ENCODE measurements around the gene AOX1. TPM values are rescaled to one million over a fixed set of nuclear protein-coding genes. Genes with fewer than 3 reads are reported as not detected.

The AOX1 gene
- total RNA-seq, 2 experiments from 2014 or later = not detected

DNA sequence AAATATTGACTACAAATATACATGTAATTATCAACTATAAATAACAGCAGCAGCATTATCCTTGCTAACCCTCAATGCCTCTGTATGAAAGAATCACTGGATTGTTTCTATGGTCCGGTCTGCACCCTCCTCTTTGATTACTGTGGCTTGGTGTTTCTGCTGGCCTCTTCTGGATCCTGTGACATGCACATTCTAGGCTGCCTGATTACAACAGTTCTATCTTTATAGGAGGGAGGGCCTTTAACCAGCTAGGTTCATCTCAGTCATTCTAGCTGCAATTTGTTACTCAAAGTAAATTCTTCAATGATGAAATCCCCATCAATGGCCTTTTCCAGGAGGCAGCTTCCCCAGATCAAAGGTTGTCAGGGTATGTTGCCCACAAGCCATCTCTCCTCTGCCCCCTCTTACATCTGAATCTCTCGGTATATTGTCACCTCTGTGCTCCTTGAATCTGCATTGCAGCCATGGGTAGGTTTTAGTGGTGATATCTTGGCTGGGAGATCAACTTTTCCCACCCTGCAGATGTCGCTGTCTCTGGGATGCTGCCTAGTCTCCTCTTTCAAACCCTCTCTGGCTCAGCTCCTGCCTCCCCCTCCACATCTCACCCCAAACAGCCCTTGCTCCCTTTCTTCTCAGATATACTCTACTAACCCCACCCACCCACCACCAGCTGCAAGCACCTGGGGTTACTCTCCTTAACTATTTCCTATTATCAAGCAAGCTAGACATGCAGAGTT, 119.7 kb downstream of the AOX1 start:
- H3K36me3 ChIP-seq (ENCODE audit: insufficient read depth, low read length) = no peaks in the 10 kb centered on the region
- H3K36me3 Mint-ChIP-seq (ENCODE audit: low read depth) = no peaks in the 10 kb centered on the region
- H3K4me3 ChIP-seq (ENCODE audit: low read length) = no peak overlapping the region
- ChIA-PET CTCF (interaction anchor here (1.1 kb wide), 1 partner anchor 129 kb away, joined by 4 read pairs; no protein-coding TSS in a partner anchor), POLR2A (interaction anchor here (1.3 kb wide), 1 partner anchor 159 kb away, joined by 3 read pairs; the partner anchor contains the start of gene CLK1)
- DNase-seq (no peak), ATAC-seq (ENCODE audit: poor library complexity) (no peak)
- no peak overlapping the region for H3K27ac Mint-ChIP-seq
- H3K4me1 Mint-ChIP-seq (ENCODE audit: low read depth) = no peaks in the 10 kb centered on the region
- no peaks in the 10 kb centered on the region for H3K4me1 ChIP-seq (ENCODE audit: insufficient read depth, low read length)
- no peak overlapping the region for H3K4me3 Mint-ChIP-seq
- no peaks in the 10 kb centered on the region for H3K27me3 ChIP-seq (ENCODE audit: control insufficient read depth in 1 of 2, insufficient read depth in 2 of 2, low read length in 2 of 2)
- H3K9me3 ChIP-seq (ENCODE audit: control insufficient read depth in 1 of 2, insufficient read depth in 1 of 2, low read length in 2 of 2) = no peaks in the 10 kb centered on the region
- peaks cover 5% of the 10 kb centered on the region for H3K27me3 Mint-ChIP-seq
- TF ChIP-seq, protein P1, sequence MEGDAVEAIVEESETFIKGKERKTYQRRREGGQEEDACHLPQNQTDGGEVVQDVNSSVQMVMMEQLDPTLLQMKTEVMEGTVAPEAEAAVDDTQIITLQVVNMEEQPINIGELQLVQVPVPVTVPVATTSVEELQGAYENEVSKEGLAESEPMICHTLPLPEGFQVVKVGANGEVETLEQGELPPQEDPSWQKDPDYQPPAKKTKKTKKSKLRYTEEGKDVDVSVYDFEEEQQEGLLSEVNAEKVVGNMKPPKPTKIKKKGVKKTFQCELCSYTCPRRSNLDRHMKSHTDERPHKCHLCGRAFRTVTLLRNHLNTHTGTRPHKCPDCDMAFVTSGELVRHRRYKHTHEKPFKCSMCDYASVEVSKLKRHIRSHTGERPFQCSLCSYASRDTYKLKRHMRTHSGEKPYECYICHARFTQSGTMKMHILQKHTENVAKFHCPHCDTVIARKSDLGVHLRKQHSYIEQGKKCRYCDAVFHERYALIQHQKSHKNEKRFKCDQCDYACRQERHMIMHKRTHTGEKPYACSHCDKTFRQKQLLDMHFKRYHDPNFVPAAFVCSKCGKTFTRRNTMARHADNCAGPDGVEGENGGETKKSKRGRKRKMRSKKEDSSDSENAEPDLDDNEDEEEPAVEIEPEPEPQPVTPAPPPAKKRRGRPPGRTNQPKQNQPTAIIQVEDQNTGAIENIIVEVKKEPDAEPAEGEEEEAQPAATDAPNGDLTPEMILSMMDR (IDR thresholded peaks at IDR 0.05) = no peak
- intact Hi-C loops (cut with DNase I, micrococcal nuclease) = no loop called here
- H3K9me3 Mint-ChIP-seq = no peaks in the 10 kb centered on the region
- no peak overlapping the region for H3K27ac ChIP-seq (ENCODE audit: low read depth in 1 of 2, low read length in 2 of 2)

DNA sequence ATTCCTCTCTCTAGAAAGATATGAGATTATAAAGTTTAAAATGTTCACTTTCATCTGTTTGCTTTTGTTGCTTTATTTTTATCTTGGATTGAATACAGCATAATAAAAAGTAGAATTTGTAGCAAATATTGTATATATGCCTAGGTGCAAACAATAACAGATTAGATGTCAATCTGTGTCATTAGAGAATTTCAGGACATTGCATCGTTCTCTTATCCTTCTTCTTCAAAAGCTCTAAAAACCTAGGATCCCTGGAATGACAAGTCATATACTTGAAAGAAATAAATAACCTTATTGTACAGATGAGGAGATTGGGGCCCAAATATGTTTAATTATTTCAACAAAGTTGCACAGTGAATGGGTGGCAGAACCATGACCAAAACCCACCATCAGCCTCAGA, 123.1 kb downstream of the AOX1 start:
- Histone ChIP-seq H3K9me3 (ENCODE audit: control insufficient read depth in 1 of 2, insufficient read depth in 1 of 2, low read length in 2 of 2) (no peaks in the 10 kb centered on the region), H3K4me3 (ENCODE audit: low read length) (no peak overlapping the region), H3K4me1 (ENCODE audit: insufficient read depth, low read length) (peaks cover 9% of the 10 kb centered on the region), H3K27me3 (ENCODE audit: control insufficient read depth in 1 of 2, insufficient read depth in 2 of 2, low read length in 2 of 2) (no peaks in the 10 kb centered on the region), H3K27ac (ENCODE audit: low read depth in 1 of 2, low read length in 2 of 2) (no peak overlapping the region), H3K36me3 (ENCODE audit: insufficient read depth, low read length) (no peaks in the 10 kb centered on the region)
- ATAC-seq (ENCODE audit: poor library complexity) (no peak), DNase-seq (no peak)
- CTCF ChIA-PET = no interaction called here
- Mint-ChIP-seq H3K27me3 (no peaks in the 10 kb centered on the region), H3K4me1 (ENCODE audit: low read depth) (peaks cover 13% of the 10 kb centered on the region), H3K9me3 (no peaks in the 10 kb centered on the region), H3K4me3 (no peak overlapping the region), H3K36me3 (ENCODE audit: low read depth) (no peaks in the 10 kb centered on the region), H3K27ac (no peak overlapping the region)
- TF ChIP-seq, protein P1 (IDR thresholded peaks at IDR 0.05) = no peak
- intact Hi-C loops (cut with DNase I, micrococcal nuclease) = no loop called here
- POLR2A ChIA-PET = no interaction called here

DNA sequence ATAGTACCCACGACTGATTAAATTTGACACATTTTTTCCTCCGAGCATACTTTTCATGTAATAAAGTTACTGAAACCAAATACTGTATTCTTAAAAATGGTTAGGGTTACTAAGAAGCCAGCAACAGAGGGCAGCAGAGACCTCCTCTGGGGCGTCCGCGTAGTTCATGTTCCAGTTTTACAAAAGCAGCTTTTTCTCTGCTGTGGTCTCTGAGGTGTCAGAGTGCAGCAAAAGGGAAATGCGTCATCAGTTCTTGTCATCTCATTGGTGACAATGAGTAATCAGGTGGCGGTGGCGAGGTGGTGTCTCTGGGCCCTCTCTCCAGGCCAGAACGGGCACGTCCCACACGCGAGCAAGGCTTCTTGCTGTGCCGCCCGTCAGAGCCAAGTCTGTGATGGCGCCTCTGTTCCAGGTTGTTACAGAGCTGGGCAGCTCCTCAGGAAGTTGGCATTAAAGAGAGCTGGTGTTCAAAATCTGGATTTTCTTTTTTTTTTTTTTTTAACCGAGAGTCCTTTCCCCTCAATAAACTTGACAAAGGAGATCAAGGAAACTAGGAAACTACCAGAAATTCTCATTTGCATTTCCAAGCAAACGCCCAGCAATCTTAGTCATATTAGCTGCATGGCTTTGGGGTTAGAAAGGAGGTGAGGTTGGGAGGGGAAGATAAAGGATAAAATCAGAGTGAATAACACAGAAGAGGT, 127.3 kb downstream of the AOX1 start:
- Histone ChIP-seq H3K27ac (ENCODE audit: low read depth in 1 of 2, low read length in 2 of 2) (peak overlapping the region; percentile 81 to 95), H3K4me1 (ENCODE audit: insufficient read depth, low read length) (peaks cover 9% of the 10 kb centered on the region), H3K27me3 (ENCODE audit: control insufficient read depth in 1 of 2, insufficient read depth in 2 of 2, low read length in 2 of 2) (no peaks in the 10 kb centered on the region), H3K4me3 (ENCODE audit: low read length) (peak overlapping the region; percentile 33), H3K9me3 (ENCODE audit: control insufficient read depth in 1 of 2, insufficient read depth in 1 of 2, low read length in 2 of 2) (no peaks in the 10 kb centered on the region), H3K36me3 (ENCODE audit: insufficient read depth, low read length) (no peaks in the 10 kb centered on the region)
- intact Hi-C loops (cut with DNase I, micrococcal nuclease) = loop anchor here (1.0 to 10.0 kb wide), 17 partner anchors 22 to 1072 kb away; partner anchors contain the start of genes NIF3L1 (in 2 of the 2), PPIL3 (in 2 of the 2), SGO2 (in 2 of the 2) and ALS2 (in 1 of the 2)
- no peaks in the 10 kb centered on the region for H3K9me3 Mint-ChIP-seq
- DNase-seq = peak; percentile 84 to 98 (median 88)
- peak; percentile 96 for ATAC-seq (ENCODE audit: poor library complexity)
- ChIA-PET POLR2A (interaction anchor here (0.6 to 2.3 kb wide), 28 partner anchors 9 to 739 kb away, joined by 3 to 55 read pairs (median 4); partner anchors contain the start of genes BZW1, CLK1, KCTD18 and NDUFB3), CTCF (interaction anchor here (0.6 to 1.7 kb wide), 32 partner anchors 9 to 519 kb away, joined by 3 to 12 read pairs (median 4); partner anchors contain the start of genes BZW1, CLK1, NIF3L1 and PPIL3)
- no peaks in the 10 kb centered on the region for H3K27me3 Mint-ChIP-seq
- H3K27ac Mint-ChIP-seq = peak overlapping the region; percentile 99
- TF ChIP-seq, protein P1 (IDR thresholded peaks at IDR 0.05) = peak; percentile 89
- H3K4me3 Mint-ChIP-seq = peak overlapping the region; percentile 77
- peaks cover 13% of the 10 kb centered on the region for H3K4me1 Mint-ChIP-seq (ENCODE audit: low read depth)
- no peaks in the 10 kb centered on the region for H3K36me3 Mint-ChIP-seq (ENCODE audit: low read depth)

All from CD4-positive, alpha-beta T cell (primary cell).